Ramos (cell line): Measurements from ENCODE around the gene AQP4.

Experiments
- in situ Hi-C: fragments of 300-500 bp; cut with MboI; formaldehyde crosslinking; loops from one replicate; pipeline ENCODE4 v1.14.3; 2022; ENCODE audit warnings: low sequenced_read_pairs; ENCODE audit not compliant: unreplicated experiment

Gene AQP4

GRCh38 chr18:26843760-26844159 lies 21.7 kb downstream of the AQP4 start:
- in situ Hi-C loops = no loop called here

- in situ Hi-C loops = no loop called here
These were observed 24.5 kb downstream of the AQP4 start for GRCh38 chr18:26840965-26841364.

- in situ Hi-C loops = no loop called here
These were observed 25.9 kb downstream of the AQP4 start for GRCh38 chr18:26839609-26840008.

GRCh38 chr18:26832302-26832701 lies 33.2 kb downstream of the AQP4 start:
- in situ Hi-C loops = no loop called here

GRCh38 chr18:26827581-26827980 lies 37.9 kb downstream of the AQP4 start:
- in situ Hi-C loops = no loop called here

GRCh38 chr18:26826656-26827235 lies 38.8 kb downstream of the AQP4 start:
- in situ Hi-C loops = no loop called here

GRCh38 chr18:26821181-26821580 lies 44.3 kb downstream of the AQP4 start:
- in situ Hi-C loops = no loop called here

GRCh38 chr18:26819046-26819445 lies 46.5 kb downstream of the AQP4 start:
- in situ Hi-C loops = no loop called here

- in situ Hi-C loops = no loop called here
These were observed 47.0 kb downstream of the AQP4 start for GRCh38 chr18:26818461-26818860.

- in situ Hi-C loops = no loop called here
These were observed 52.5 kb downstream of the AQP4 start for GRCh38 chr18:26813043-26813442.

GRCh38 chr18:26812462-26812861 lies 53.0 kb downstream of the AQP4 start:
- in situ Hi-C loops = no loop called here

- in situ Hi-C loops = no loop called here
These were observed 56.2 kb downstream of the AQP4 start for GRCh38 chr18:26809346-26809745.

- in situ Hi-C loops = no loop called here
These were observed 59.3 kb downstream of the AQP4 start for GRCh38 chr18:26806224-26806623.

GRCh38 chr18:26804519-26804918 lies 61.0 kb downstream of the AQP4 start:
- in situ Hi-C loops = no loop called here

- in situ Hi-C loops = no loop called here
These were observed 61.9 kb downstream of the AQP4 start for GRCh38 chr18:26803643-26804042.

- in situ Hi-C loops = no loop called here
These were observed 62.9 kb downstream of the AQP4 start for GRCh38 chr18:26802330-26803200.
